ENCODE results near the gene C1QB. TPM values are rescaled to one million over a fixed set of nuclear protein-coding genes. Genes with fewer than 3 reads are reported as not detected.

The C1QB gene
- total and polyA plus RNA-seq, 9 of the 15 experiments (the other 6 are each of a cell fraction or from before 2014, with no cell fraction given), result 0.55 TPM; not detected in 8

GRCh38 chr1:22621761-22622160, 31.3 kb upstream of the C1QB start:
- intact Hi-C loops (cut with micrococcal nuclease) (no loop called here), in situ Hi-C loops (cut with MboI) (no loop called here)
- 0% methylated on average over 4 of the region's 4 CpGs for WGBS (ENCODE audit: insufficient coverage, low coverage, missing lambda C conversion rate)
- POLR2A ChIA-PET, result interaction anchor here (0.8 to 1.0 kb wide), 3 partner anchors 10 to 90 kb away, joined by 3 read pairs; no protein-coding TSS in a partner anchor
- BruUV-seq (replicated peaks), result no TSS peak
- TF ChIP-seq NFATC3 (IDR thresholded peaks at IDR 0.05) (no peak), CHAMP1 (IDR thresholded peaks at IDR 0.05) (no peak), ZMIZ1 (IDR thresholded peaks at IDR 0.05; ENCODE audit: low read depth in 2 of 2, low read length in 2 of 2) (no peak), SPI1 (IDR thresholded peaks at IDR 0.05; ENCODE audit: borderline replicate concordance, low read depth, low read length) (no peak), RBM22 (IDR thresholded peaks at IDR 0.05; ENCODE audit: low read depth, low read length, poor library complexity, severe bottlenecking) (no peak)
- TF ChIP-seq, protein P1, sequence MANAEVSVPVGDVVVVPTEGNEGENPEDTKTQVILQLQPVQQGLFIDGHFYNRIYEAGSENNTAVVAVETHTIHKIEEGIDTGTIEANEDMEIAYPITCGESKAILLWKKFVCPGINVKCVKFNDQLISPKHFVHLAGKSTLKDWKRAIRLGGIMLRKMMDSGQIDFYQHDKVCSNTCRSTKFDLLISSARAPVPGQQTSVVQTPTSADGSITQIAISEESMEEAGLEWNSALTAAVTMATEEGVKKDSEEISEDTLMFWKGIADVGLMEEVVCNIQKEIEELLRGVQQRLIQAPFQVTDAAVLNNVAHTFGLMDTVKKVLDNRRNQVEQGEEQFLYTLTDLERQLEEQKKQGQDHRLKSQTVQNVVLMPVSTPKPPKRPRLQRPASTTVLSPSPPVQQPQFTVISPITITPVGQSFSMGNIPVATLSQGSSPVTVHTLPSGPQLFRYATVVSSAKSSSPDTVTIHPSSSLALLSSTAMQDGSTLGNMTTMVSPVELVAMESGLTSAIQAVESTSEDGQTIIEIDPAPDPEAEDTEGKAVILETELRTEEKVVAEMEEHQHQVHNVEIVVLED (CRISPR knock-in tag; IDR thresholded peaks at IDR 0.05), result no peak
- CTCF ChIA-PET (ENCODE audit: low intra/inter-chr PET ratio), result no interaction called here
- Histone ChIP-seq H3K9ac (ENCODE audit: insufficient read depth in 1 of 2, low read depth in 2 of 2, low read length in 2 of 2) (no peak overlapping the region), H3K4me1 (replicated peaks in 1 of 2; ENCODE audit: control insufficient read depth in 2 of 2, insufficient read depth in 2 of 2, low read length in 2 of 2) (peaks cover 0 to 7% of the 10 kb centered on the region in 2 experiments; a peak in 1 of 5 replicates), H4K20me1 (replicated peaks; ENCODE audit: control insufficient read depth, insufficient read depth, low read length) (peaks cover 15% of the 10 kb centered on the region; the same call in 1 of the 2 replicates), H3K36me3 (ENCODE audit: control insufficient read depth, insufficient read depth, low read length) (no peaks in the 10 kb centered on the region), H3K27me3 (ENCODE audit: control insufficient read depth in 2 of 2, insufficient read depth in 2 of 2, low read length in 2 of 2) (peaks cover 26 to 76% of the 10 kb centered on the region in 2 experiments; a peak in 4 of 5 replicates), H2AFZ (ENCODE audit: low read depth, low read length) (no peak overlapping the region), H3K79me2 (ENCODE audit: control insufficient read depth, insufficient read depth, low read length) (no peaks in the 10 kb centered on the region), H3K9me3 (replicated peaks; ENCODE audit: control insufficient read depth, insufficient read depth, low read depth, low read length) (no peaks in the 10 kb centered on the region), H3K4me3 (no peak overlapping the region), H3K27ac (ENCODE audit: extremely low read depth, low read depth, low read length) (no peak overlapping the region), H3K4me2 (ENCODE audit: insufficient read depth, low read length) (no peak overlapping the region), H3K9me1 (ENCODE audit: control insufficient read depth, insufficient read depth, low read length) (no peaks in the 10 kb centered on the region)
- no peak for DNase-seq (ENCODE audit: extremely low read depth in 1 of 4, low spot score in 3 of 4)
- ATAC-seq, result no peak
- no peak for FAIRE-seq

Data from K562 (cell line).